Measurements from ENCODE around the gene PRR30. TPM values are rescaled to one million over a fixed set of nuclear protein-coding genes. Genes with fewer than 3 reads are reported as not detected.

PRR30 gene
- total and polyA plus RNA-seq, 12 donors = not detected

DNA sequence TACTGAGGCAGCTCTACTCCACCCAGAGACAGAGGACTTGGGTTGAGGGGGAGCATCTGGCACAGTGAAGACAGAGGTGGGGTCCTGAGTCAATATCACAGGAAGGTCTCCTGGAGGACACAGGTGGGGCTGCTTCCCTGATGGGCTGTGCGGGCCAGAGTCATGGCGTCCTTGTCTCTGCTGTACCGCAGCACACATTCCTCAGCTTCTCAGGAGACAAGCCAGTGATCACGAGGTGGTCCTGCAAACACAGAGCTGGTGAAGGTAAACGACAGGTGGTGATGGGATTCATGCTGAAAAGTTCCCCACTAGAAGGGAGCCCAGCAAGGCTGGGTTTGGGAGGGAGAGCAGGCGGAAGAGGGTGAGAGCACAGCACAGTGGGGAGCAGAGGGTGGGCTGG lies 19.3 kb upstream of the PRR30 start:
- Histone ChIP-seq H3K4me1 (replicated peaks in 1 of 2) (peaks cover 0 to 5% of the 10 kb centered on the region in 2 donors), H3K36me3 (replicated peaks in 1 of 2) (no peaks in the 10 kb centered on the region), H3K27ac (no peak overlapping the region), H3K27me3 (no peaks in the 10 kb centered on the region), H3K4me3 (no peak overlapping the region), H3K9me3 (replicated peaks in 1 of 3) (no peaks in the 10 kb centered on the region)
- intact Hi-C loops (cut with DNase I) = no loop called here
- DNase-seq = no peak
- TF ChIP-seq, protein P1, sequence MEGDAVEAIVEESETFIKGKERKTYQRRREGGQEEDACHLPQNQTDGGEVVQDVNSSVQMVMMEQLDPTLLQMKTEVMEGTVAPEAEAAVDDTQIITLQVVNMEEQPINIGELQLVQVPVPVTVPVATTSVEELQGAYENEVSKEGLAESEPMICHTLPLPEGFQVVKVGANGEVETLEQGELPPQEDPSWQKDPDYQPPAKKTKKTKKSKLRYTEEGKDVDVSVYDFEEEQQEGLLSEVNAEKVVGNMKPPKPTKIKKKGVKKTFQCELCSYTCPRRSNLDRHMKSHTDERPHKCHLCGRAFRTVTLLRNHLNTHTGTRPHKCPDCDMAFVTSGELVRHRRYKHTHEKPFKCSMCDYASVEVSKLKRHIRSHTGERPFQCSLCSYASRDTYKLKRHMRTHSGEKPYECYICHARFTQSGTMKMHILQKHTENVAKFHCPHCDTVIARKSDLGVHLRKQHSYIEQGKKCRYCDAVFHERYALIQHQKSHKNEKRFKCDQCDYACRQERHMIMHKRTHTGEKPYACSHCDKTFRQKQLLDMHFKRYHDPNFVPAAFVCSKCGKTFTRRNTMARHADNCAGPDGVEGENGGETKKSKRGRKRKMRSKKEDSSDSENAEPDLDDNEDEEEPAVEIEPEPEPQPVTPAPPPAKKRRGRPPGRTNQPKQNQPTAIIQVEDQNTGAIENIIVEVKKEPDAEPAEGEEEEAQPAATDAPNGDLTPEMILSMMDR (IDR thresholded peaks at IDR 0.05) = no peak
- WGBS, 4 donors = 70 to 86% (median 82%) methylated on average over 5 to 6 of the region's 6 CpGs

- no peak for TF ChIP-seq POLR2A (IDR thresholded peaks at IDR 0.05)
- TF ChIP-seq, protein P1 (IDR thresholded peaks at IDR 0.05) = no peak
- intact Hi-C loops (cut with DNase I) = no loop called here
- peaks cover 0 to 5% of the 10 kb centered on the region in 2 donors for H3K4me1 ChIP-seq (replicated peaks in 1 of 2)
- no peak overlapping the region for H3K4me3 ChIP-seq
- no peak overlapping the region for H3K27ac ChIP-seq
- H3K27me3 ChIP-seq = no peaks in the 10 kb centered on the region
- no peaks in the 10 kb centered on the region for H3K9me3 ChIP-seq (replicated peaks in 1 of 3)
- no peaks in the 10 kb centered on the region for H3K36me3 ChIP-seq (replicated peaks in 1 of 2)
- no peak for DNase-seq
- WGBS, 4 donors = 83 to 89% (median 84%) methylated on average over 8 to 9 of the region's 9 CpGs
Observed at GRCh38 chr2:27155069-27155520, 15.9 kb upstream of the PRR30 start.

DNA sequence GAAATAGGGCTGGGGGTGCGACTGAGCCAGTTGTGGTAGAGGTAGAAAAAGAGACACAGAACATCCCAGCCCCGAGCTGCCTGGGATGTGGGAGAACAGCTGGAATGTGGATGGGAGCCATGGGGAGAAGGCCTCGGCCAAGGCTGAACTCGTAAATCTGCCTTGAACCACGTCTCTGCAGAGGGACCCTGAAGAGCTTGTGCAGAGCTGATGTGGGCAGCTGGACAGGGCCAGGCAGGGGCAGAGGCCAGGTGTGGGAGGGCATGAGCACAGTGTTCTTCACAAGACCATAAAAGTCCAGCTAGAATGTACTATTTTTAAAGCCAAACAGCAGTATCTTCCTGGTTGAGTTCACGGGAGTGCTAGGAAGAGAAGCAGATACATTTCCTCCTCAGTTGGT lies 15.3 kb upstream of the PRR30 start:
- Histone ChIP-seq H3K27me3 (no peaks in the 10 kb centered on the region), H3K36me3 (replicated peaks in 1 of 2) (no peaks in the 10 kb centered on the region), H3K4me1 (replicated peaks in 1 of 2) (peaks cover 0 to 5% of the 10 kb centered on the region in 2 donors), H3K9me3 (replicated peaks in 1 of 3) (no peaks in the 10 kb centered on the region), H3K4me3 (no peak overlapping the region), H3K27ac (no peak overlapping the region)
- WGBS, 4 donors = 21 to 53% (median 46%) methylated on average over 6 of the region's 6 CpGs
- intact Hi-C loops (cut with DNase I) = no loop called here
- no peak for TF ChIP-seq POLR2A (IDR thresholded peaks at IDR 0.05)
- TF ChIP-seq, protein P1 (IDR thresholded peaks at IDR 0.05) = no peak
- DNase-seq = peak in 1 of 7 donors; percentile 15

GRCh38 chr2:27152796-27153464 lies 13.7 kb upstream of the PRR30 start:
- intact Hi-C loops (cut with DNase I) = no loop called here
- no peaks in the 10 kb centered on the region for H3K9me3 ChIP-seq (replicated peaks in 1 of 3)
- no peak for DNase-seq
- H3K4me3 ChIP-seq = no peak overlapping the region
- TF ChIP-seq POLR2A (IDR thresholded peaks at IDR 0.05) = no peak
- TF ChIP-seq, protein P1 (IDR thresholded peaks at IDR 0.05) = no peak
- no peak overlapping the region for H3K27ac ChIP-seq
- H3K27me3 ChIP-seq = no peaks in the 10 kb centered on the region
- no peaks in the 10 kb centered on the region for H3K36me3 ChIP-seq (replicated peaks in 1 of 2)
- 64 to 86% (median 81%) methylated on average over 2 of the region's 2 CpGs for WGBS, 4 donors
- peaks cover 0 to 5% of the 10 kb centered on the region in 2 donors for H3K4me1 ChIP-seq (replicated peaks in 1 of 2)
